K562 (cell line): Measurements from ENCODE around the gene PLOD1. TPM values are rescaled to one million over a fixed set of nuclear protein-coding genes. Genes with fewer than 3 reads are reported as not detected.
A peak's percentile ranks its signal among the peaks of the same experiment; 100 is the strongest.

Experiments used
- ATAC-seq: fragments of 200-7000 bp; cut with Tn5 transposase; 3 replicates; pipeline ENCODE4 v1.9.1; 2020; ENCODE audit warnings: moderate library complexity
- BruUV-seq: library from RNA; stranded (reverse); fragments of 400-500 nt; replicated peaks from 2 replicates; lab custom pipeline; 2021; lab: Mats Ljungman, UMichigan
- CTCF ChIA-PET: fragments of 300-600 bp; formaldehyde crosslinking; extraction: SDS; loops from one replicate; lab custom pipeline; 2021; ENCODE audit warnings: low intra/inter-chr PET ratio; lab: Yijun Ruan, JAX
- POLR2A ChIA-PET: fragments of 300-600, 350-650 bp; sonication (Branson Sonifier 250); formaldehyde crosslinking; extraction: SDS; loops from one replicate; lab custom pipeline; 2021; ENCODE audit warnings: antibody characterized with exemption, inconsistent platforms; lab: Yijun Ruan, JAX
- DNase-seq, 4 experiments: peaks; one replicate each; pipeline versions ENCODE4 v3.0.0 to v3.0.0-alpha.2; 2011 to 2018; ENCODE audit warnings: low spot score in 3 of 4, mixed read lengths in 3 of 4; ENCODE audit errors: extremely low read depth in 1 of 4
- FAIRE-seq: peaks from 2 replicates; lab custom pipeline; 2011; peaks lifted over from hg19 to GRCh38; lab: Jason Lieb, UNC
- H2AFZ ChIP-seq: 2 replicates; pipeline ENCODE4 v1.6.0; 2011; ENCODE audit warnings: low read depth, low read length, control low read depth, inconsistent platforms
- H3K27ac ChIP-seq: fragments of 200-600 bp; 3 replicates; pipeline ENCODE4 v1.8.0; 2011; ENCODE audit warnings: low read depth, mild to moderate bottlenecking, control low read depth, inconsistent platforms, low read length, moderate library complexity, mixed read lengths; ENCODE audit errors: extremely low read depth
- H3K27me3 ChIP-seq, 2 experiments: fragments of 300-600 bp in 1 of 2; 2 replicates in 1 of 2; 3 replicates in 1 of 2; pipeline versions ENCODE4 v1.6.0 to v1.8.0; 2011; ENCODE audit warnings: inconsistent platforms in 2 of 2, low read length in 2 of 2, mild to moderate bottlenecking in 1 of 2, mixed read lengths in 1 of 2, moderate library complexity in 1 of 2; ENCODE audit not compliant: control insufficient read depth in 2 of 2, insufficient read depth in 2 of 2
- H3K36me3 ChIP-seq: fragments of 300-600 bp; 3 replicates; pipeline ENCODE4 v1.8.0; 2011; ENCODE audit warnings: mild to moderate bottlenecking, low read length, inconsistent platforms; ENCODE audit not compliant: control insufficient read depth, insufficient read depth
- H3K4me1 ChIP-seq, 2 experiments: fragments of 200-600 bp in 1 of 2; replicated peaks in 1 of 2; 2 replicates in 1 of 2; 3 replicates in 1 of 2; pipeline versions ENCODE4 v1.5.1 to v1.8.0; 2011; ENCODE audit warnings: inconsistent platforms in 2 of 2, low read length in 2 of 2, mild to moderate bottlenecking in 1 of 2, mixed read lengths in 1 of 2, moderate library complexity in 1 of 2; ENCODE audit not compliant: control insufficient read depth in 2 of 2, insufficient read depth in 2 of 2
- H3K4me2 ChIP-seq: 2 replicates; pipeline ENCODE4 v1.6.1; 2011; ENCODE audit warnings: low read length, control low read depth, inconsistent platforms, mixed read lengths; ENCODE audit not compliant: insufficient read depth
- H3K4me3 ChIP-seq: fragments of 200-600 bp; sonication (generic), shearing (Covaris generic); 2 replicates; pipeline ENCODE4 v1.5.1; 2016; ENCODE audit warnings: control low read depth, inconsistent platforms
- H3K79me2 ChIP-seq: fragments of 200-600 bp; 3 replicates; pipeline ENCODE4 v1.8.0; 2011; ENCODE audit warnings: low read length, inconsistent platforms; ENCODE audit not compliant: control insufficient read depth, insufficient read depth
- H3K9ac ChIP-seq, 2 experiments: 2 replicates each; pipeline versions ENCODE4 v1.6.0 to v1.6.1; 2011; ENCODE audit warnings: low read depth in 2 of 2, low read length in 2 of 2, control low read depth in 1 of 2, inconsistent platforms in 1 of 2, mild to moderate bottlenecking in 1 of 2, mixed read lengths in 1 of 2; ENCODE audit not compliant: insufficient read depth in 1 of 2
- H3K9me1 ChIP-seq: one replicate; pipeline ENCODE4 v1.6.0; 2011; ENCODE audit warnings: inconsistent platforms, mild to moderate bottlenecking, low read length, moderate library complexity; ENCODE audit not compliant: control insufficient read depth, insufficient read depth
- H3K9me3 ChIP-seq: replicated peaks from 2 replicates; pipeline ENCODE4 v1.5.1; 2011; ENCODE audit warnings: low read depth, low read length, inconsistent platforms; ENCODE audit not compliant: control insufficient read depth, insufficient read depth
- H4K20me1 ChIP-seq: replicated peaks from 2 replicates; pipeline ENCODE4 v1.6.1; 2011; ENCODE audit warnings: low read length, inconsistent platforms, mixed read lengths; ENCODE audit not compliant: control insufficient read depth, insufficient read depth
- CBFA2T2 ChIP-seq: fragments of 450-650 bp; conservative IDR thresholded peaks from 2 replicates; pipeline ENCODE4 v1.6.1; 2017; ENCODE audit warnings: mild to moderate bottlenecking
- CBX3 ChIP-seq, 2 experiments: IDR thresholded peaks; 1 replicate in 1 of 2; 2 replicates in 1 of 2; pipeline ENCODE4 v1.6.1; 2012; ENCODE audit warnings: inconsistent platforms in 2 of 2, low read length in 2 of 2, borderline replicate concordance in 1 of 2, control low read depth in 1 of 2
- CEBPZ ChIP-seq: fragments of 150-350 bp; IDR thresholded peaks from 2 replicates; pipeline ENCODE4 v1.6.1; 2014; ENCODE audit warnings: low read depth, mild to moderate bottlenecking, low read length, borderline replicate concordance
- FOS ChIP-seq: IDR thresholded peaks from 3 replicates; pipeline ENCODE4 v1.6.1; 2011; ENCODE audit not compliant: insufficient read length; ENCODE audit errors: extremely low read depth
- MAZ ChIP-seq, 2 experiments: fragments of 450-650 bp in 1 of 2; sonication (generic) in 1 of 2; formaldehyde crosslinking; IDR thresholded peaks in 1 of 2; conservative IDR thresholded peaks in 1 of 2; 2 replicates each; pipeline versions ENCODE4 v1.4.0 to v1.5.0; 2020; ENCODE audit warnings: mild to moderate bottlenecking in 1 of 2, missing genetic modification reagents in 1 of 2
- NFYB ChIP-seq: IDR thresholded peaks from 2 replicates; pipeline ENCODE4 v1.6.1; 2011; ENCODE audit warnings: mild to moderate bottlenecking, moderate library complexity; ENCODE audit not compliant: insufficient read length; ENCODE audit errors: extremely low read depth
- POLR2A ChIP-seq: fragments of 450-650 bp; conservative IDR thresholded peaks from 2 replicates; pipeline ENCODE4 v1.6.1; 2016
- RAD51 ChIP-seq: fragments of 450-650 bp; IDR thresholded peaks from 2 replicates; pipeline ENCODE4 v1.7.1; 2016; ENCODE audit warnings: low read depth, mild to moderate bottlenecking, borderline replicate concordance
- SRF ChIP-seq, 2 experiments: fragments of 250-450, 450-650 bp in 1 of 2; sonication (Bioruptor Pico) in 1 of 2; sonication (generic) in 1 of 2; formaldehyde crosslinking; IDR thresholded peaks; 2 replicates each; pipeline versions ENCODE4 v1.5.0 to v1.5.1; 2020 to 2022; ENCODE audit warnings: mild to moderate bottlenecking in 1 of 2, missing genetic modification reagents in 1 of 2
- TOE1 ChIP-seq, 2 experiments: fragments of 450-650 bp in 1 of 2; sonication (generic) in 1 of 2; formaldehyde crosslinking in 1 of 2; IDR thresholded peaks; 2 replicates each; pipeline versions ENCODE4 v1.7.1 to v1.8.0; 2016 to 2022; ENCODE audit warnings: borderline replicate concordance in 2 of 2, mild to moderate bottlenecking in 2 of 2, antibody characterized with exemption in 1 of 2, inconsistent platforms in 1 of 2, low read depth in 1 of 2, missing genetic modification reagents in 1 of 2, moderate library complexity in 1 of 2
- ZFP36 ChIP-seq: fragments of 150-350 bp; IDR thresholded peaks from 2 replicates; pipeline ENCODE4 v1.6.1; 2018; ENCODE audit warnings: low read length, low read depth; ENCODE audit not compliant: partially characterized antibody
- WGBS: fragments of 100-300 bp; shearing (Covaris generic); methylation state at CpG from one replicate; pipeline ENCODE4 v1.1.6; 2016; ENCODE audit warnings: low coverage, mixed read lengths; ENCODE audit not compliant: insufficient coverage; ENCODE audit errors: missing lambda C conversion rate; 5-methylcytosine and 5-hydroxymethylcytosine counted together
- in situ Hi-C: fragments of 300-500 bp; cut with MboI; formaldehyde crosslinking; loops from 4 replicates; pipeline ENCODE4 v1.15.0; 2018; ENCODE audit warnings: inconsistent platforms, mixed read lengths
- intact Hi-C: fragments of 100-400 bp; cut with micrococcal nuclease; formaldehyde crosslinking; loops from 2 replicates; pipeline ENCODE4 v1.14.2; 2022
- polyA plus RNA-seq, 8 experiments: library from polyadenylated mRNA; depleted of rRNA in 4 of 8; stranded (reverse) in 5 of 8; unstranded in 3 of 8; fragments of >200 nt; fragmentation: Nextera tagmentation in 2 of 8; fragmentation: Illumina TruSeq in 1 of 8; extraction: Ambion mirVana in 2 of 8; extraction: Trizol in 1 of 8; gene quantifications; 2 replicates each; pipeline versions ENCODE4 v1.2.1 to v1.2.3, GENCODE V29; 2011 to 2014; ENCODE audit warnings: inconsistent platforms in 1 of 8, missing spikeins in 1 of 8
- total RNA-seq, 7 experiments: library from RNA; depleted of rRNA in 6 of 7; stranded (reverse); fragments of >200 nt in 6 of 7; fragmentation: Illumina TruSeq in 2 of 7; extraction: Trizol in 2 of 7; gene quantifications; 2 replicates each; pipeline versions ENCODE4 v1.2.1 to v1.2.3, GENCODE V29; 2011 to 2021; ENCODE audit warnings: low replicate concordance in 1 of 7

Gene PLOD1
- total and polyA plus RNA-seq, 9 of the 15 experiments (the other 6 are each of a cell fraction or from before 2014, with no cell fraction given), result 16.6 to 90.8 (median 52.7) TPM

- Histone ChIP-seq H3K9me1 (no peaks in the 10 kb centered on the region), H3K9me3 (peaks cover 8% of the 10 kb centered on the region), H3K27me3 (no peaks in the 10 kb centered on the region), H2AFZ (no peak overlapping the region), H3K36me3 (peaks cover 77% of the 10 kb centered on the region), H3K9ac (no peak overlapping the region), H3K4me1 (peaks cover 0 to 10% of the 10 kb centered on the region in 2 experiments; a peak in 3 of 5 replicates), H3K79me2 (no peaks in the 10 kb centered on the region; the same call in 2 of the 3 replicates), H3K4me3 (no peak overlapping the region), H3K27ac (0 out of 3 replicates have a peak overlapping the region, but pooled peaks have one; percentile 6), H4K20me1 (no peaks in the 10 kb centered on the region), H3K4me2 (no peak overlapping the region)
- in situ Hi-C loops (no loop called here), intact Hi-C loops (no loop called here)
- FAIRE-seq, result peak; percentile 96
- ATAC-seq, result peak; percentile 84
- ChIA-PET POLR2A (interaction anchor here (0.6 to 6.3 kb wide), 4 partner anchors 10 to 151 kb away, joined by 3 to 51 read pairs (median 3); no protein-coding TSS in a partner anchor), CTCF (no interaction called here)
- DNase-seq, result peak; percentile 76 to 99 (median 94)
- 72% methylated on average over 6 of the region's 6 CpGs for WGBS
- no TSS peak for BruUV-seq
- peak; percentile 95 for TF ChIP-seq TOE1 (IDR thresholded peaks at IDR 0.05; ENCODE audit: borderline replicate concordance)
- TF ChIP-seq TOE1 (CRISPR knock-in tag; IDR thresholded peaks at IDR 0.05; ENCODE audit: borderline replicate concordance, low read depth), result no peak
- TF ChIP-seq POLR2A, result peak; percentile 45; the same call in 1 of the 2 replicates
- TF ChIP-seq SRF (CRISPR knock-in tag; IDR thresholded peaks at IDR 0.05), result no peak
- TF ChIP-seq MAZ (CRISPR knock-in tag; conservative IDR thresholded peaks at IDR 0.05 in 1 of 2, IDR thresholded peaks at IDR 0.05 in 1 of 2), result no peak
- TF ChIP-seq RAD51, result peak; percentile 96
- TF ChIP-seq NFYB, result peak; percentile 51
- no peak for TF ChIP-seq CEBPZ
- peak; percentile 74 for TF ChIP-seq CBFA2T2
- peak in 1 of 2 experiments; percentile 60; a peak in 2 of 3 replicates for TF ChIP-seq CBX3 (IDR thresholded peaks at IDR 0.05; ENCODE audit: borderline replicate concordance in 1 of 2, low read length in 2 of 2)
- TF ChIP-seq ZFP36, result no peak
- peak; percentile 25 for TF ChIP-seq FOS
Observed at GRCh38 chr1:11948822-11949458, 14.4 kb downstream of the PLOD1 start.
